ENCODE data around the gene SMYD3. TPM values are rescaled to one million over a fixed set of nuclear protein-coding genes. Genes with fewer than 3 reads are reported as not detected.

Gene SMYD3
- total and polyA plus RNA-seq, 2 donors (not counting 1 experiment from before 2014, with no cell fraction given) = 9.7 to 37.2 TPM

DNA sequence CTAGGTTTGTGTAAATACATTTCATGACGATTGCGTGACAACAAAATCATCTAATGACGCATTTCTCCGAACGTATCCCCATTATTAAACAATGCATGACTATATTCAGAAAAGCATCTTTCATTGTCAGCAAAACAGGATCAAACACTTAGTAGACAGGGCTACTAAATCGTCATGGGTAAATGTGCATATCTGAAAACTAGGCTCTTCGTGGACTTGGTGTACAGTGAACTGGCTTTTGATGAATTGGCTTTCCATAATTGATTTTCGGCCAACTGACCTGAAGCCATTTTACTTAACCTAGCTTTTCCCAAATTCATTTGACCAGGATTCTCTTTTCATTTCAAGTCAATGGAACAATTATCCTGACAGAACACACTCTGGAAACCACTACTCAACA, 665.0 kb downstream of the SMYD3 start:
- H3K9me3 Mint-ChIP-seq (ENCODE audit: insufficient read depth) = no peaks in the 10 kb centered on the region
- DNase-seq (no peak), ATAC-seq (ENCODE audit: low read depth) (no peak)
- no peak overlapping the region for H3K27ac ChIP-seq (ENCODE audit: low read length in 2 of 2)
- intact Hi-C loops (cut with micrococcal nuclease) = no loop called here
- no peaks in the 10 kb centered on the region for H3K27me3 ChIP-seq (replicated peaks in 1 of 4; ENCODE audit: control extremely low read depth in 1 of 4, control insufficient read depth in 3 of 4, insufficient read depth in 4 of 4, low read length in 3 of 4)
- H3K36me3 ChIP-seq (replicated peaks in 1 of 2; ENCODE audit: control extremely low read depth in 1 of 2, control insufficient read depth in 1 of 2, extremely low read depth in 1 of 2, insufficient read depth in 2 of 2, low read length in 1 of 2) = no peaks in the 10 kb centered on the region
- H3K27me3 Mint-ChIP-seq = no peaks in the 10 kb centered on the region
- no peak overlapping the region for H3K4me3 Mint-ChIP-seq
- ChIA-PET POLR2A (no interaction called here), CTCF (no interaction called here)
- H3K27ac Mint-ChIP-seq = no peak overlapping the region
- H3K79me2 ChIP-seq (ENCODE audit: control insufficient read depth, insufficient read depth, low read length) = no peaks in the 10 kb centered on the region
- no peaks in the 10 kb centered on the region for H3K9me3 ChIP-seq (ENCODE audit: control extremely low read depth in 1 of 3, control insufficient read depth in 2 of 3, insufficient read depth in 1 of 3, low read length in 2 of 3)
- TF ChIP-seq EZH2 (IDR thresholded peaks at IDR 0.05; ENCODE audit: borderline replicate concordance, insufficient read depth, low read depth, low read length, poor library complexity, severe bottlenecking) = no peak
- TF ChIP-seq, protein P1, sequence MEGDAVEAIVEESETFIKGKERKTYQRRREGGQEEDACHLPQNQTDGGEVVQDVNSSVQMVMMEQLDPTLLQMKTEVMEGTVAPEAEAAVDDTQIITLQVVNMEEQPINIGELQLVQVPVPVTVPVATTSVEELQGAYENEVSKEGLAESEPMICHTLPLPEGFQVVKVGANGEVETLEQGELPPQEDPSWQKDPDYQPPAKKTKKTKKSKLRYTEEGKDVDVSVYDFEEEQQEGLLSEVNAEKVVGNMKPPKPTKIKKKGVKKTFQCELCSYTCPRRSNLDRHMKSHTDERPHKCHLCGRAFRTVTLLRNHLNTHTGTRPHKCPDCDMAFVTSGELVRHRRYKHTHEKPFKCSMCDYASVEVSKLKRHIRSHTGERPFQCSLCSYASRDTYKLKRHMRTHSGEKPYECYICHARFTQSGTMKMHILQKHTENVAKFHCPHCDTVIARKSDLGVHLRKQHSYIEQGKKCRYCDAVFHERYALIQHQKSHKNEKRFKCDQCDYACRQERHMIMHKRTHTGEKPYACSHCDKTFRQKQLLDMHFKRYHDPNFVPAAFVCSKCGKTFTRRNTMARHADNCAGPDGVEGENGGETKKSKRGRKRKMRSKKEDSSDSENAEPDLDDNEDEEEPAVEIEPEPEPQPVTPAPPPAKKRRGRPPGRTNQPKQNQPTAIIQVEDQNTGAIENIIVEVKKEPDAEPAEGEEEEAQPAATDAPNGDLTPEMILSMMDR (IDR thresholded peaks at IDR 0.05) = no peak
- no peak overlapping the region for H2AFZ ChIP-seq (ENCODE audit: insufficient read depth, low read depth, low read length, poor library complexity, severe bottlenecking)
- no peaks in the 10 kb centered on the region for H3K4me1 Mint-ChIP-seq
- WGBS (ENCODE audit: insufficient coverage) = 100% methylated on average over 3 of the region's 8 CpGs
- no peak overlapping the region for H3K9ac ChIP-seq (ENCODE audit: low read length)
- H3K4me3 ChIP-seq (ENCODE audit: control extremely low read depth in 1 of 5, extremely low read depth in 1 of 5, insufficient read depth in 1 of 5, low read depth in 2 of 5, low read length in 4 of 5) = no peak overlapping the region
- H3K4me1 ChIP-seq (ENCODE audit: control insufficient read depth in 2 of 2, insufficient read depth in 2 of 2, low read length in 2 of 2) = no peaks in the 10 kb centered on the region
- H4K20me1 ChIP-seq (ENCODE audit: control insufficient read depth, insufficient read depth, low read length, poor library complexity, severe bottlenecking) = no peaks in the 10 kb centered on the region
- no peak overlapping the region for H3K4me2 ChIP-seq (replicated peaks; ENCODE audit: low read depth, low read length, poor library complexity, severe bottlenecking)

DNA sequence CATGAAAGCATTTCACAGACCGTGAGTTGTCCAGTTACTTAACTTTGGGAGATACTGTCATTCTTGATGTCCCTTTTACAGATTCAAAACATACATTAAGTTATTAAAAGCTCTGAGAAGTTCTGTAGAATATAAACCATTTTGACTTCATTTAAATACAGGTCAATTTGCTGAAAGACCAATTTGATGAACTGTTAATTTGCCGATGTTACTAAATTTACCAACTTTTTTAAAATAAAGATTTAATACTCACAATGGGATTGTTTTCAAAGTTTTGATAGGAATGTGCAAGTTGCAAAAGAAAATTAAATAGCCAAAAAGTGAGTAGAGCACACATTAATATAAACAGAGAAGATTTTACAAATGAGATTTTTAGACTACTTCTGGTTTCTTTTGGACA, 666.1 kb downstream of the SMYD3 start:
- TF ChIP-seq, protein P1 (IDR thresholded peaks at IDR 0.05) = no peak
- no peak for TF ChIP-seq EZH2 (IDR thresholded peaks at IDR 0.05; ENCODE audit: borderline replicate concordance, insufficient read depth, low read depth, low read length, poor library complexity, severe bottlenecking)
- ChIA-PET CTCF (no interaction called here), POLR2A (no interaction called here)
- no peak overlapping the region for H3K9ac ChIP-seq (ENCODE audit: low read length)
- Mint-ChIP-seq H3K9me3 (ENCODE audit: insufficient read depth) (no peaks in the 10 kb centered on the region), H3K27ac (no peak overlapping the region), H3K27me3 (no peaks in the 10 kb centered on the region), H3K4me1 (no peaks in the 10 kb centered on the region), H3K4me3 (no peak overlapping the region)
- H2AFZ ChIP-seq (ENCODE audit: insufficient read depth, low read depth, low read length, poor library complexity, severe bottlenecking) = no peak overlapping the region
- no peak for ATAC-seq (ENCODE audit: low read depth)
- intact Hi-C loops (cut with micrococcal nuclease) = no loop called here
- H3K36me3 ChIP-seq (replicated peaks in 1 of 2; ENCODE audit: control extremely low read depth in 1 of 2, control insufficient read depth in 1 of 2, extremely low read depth in 1 of 2, insufficient read depth in 2 of 2, low read length in 1 of 2) = peaks cover 0 to under 1% of the 10 kb centered on the region in 2 experiments
- H3K4me3 ChIP-seq (ENCODE audit: control extremely low read depth in 1 of 5, extremely low read depth in 1 of 5, insufficient read depth in 1 of 5, low read depth in 2 of 5, low read length in 4 of 5) = no peak overlapping the region
- no peaks in the 10 kb centered on the region for H3K79me2 ChIP-seq (ENCODE audit: control insufficient read depth, insufficient read depth, low read length)
- no peak for DNase-seq
- no peak overlapping the region for H3K27ac ChIP-seq (ENCODE audit: low read length in 2 of 2)
- no peaks in the 10 kb centered on the region for H3K9me3 ChIP-seq (ENCODE audit: control extremely low read depth in 1 of 3, control insufficient read depth in 2 of 3, insufficient read depth in 1 of 3, low read length in 2 of 3)
- H3K27me3 ChIP-seq (replicated peaks in 1 of 4; ENCODE audit: control extremely low read depth in 1 of 4, control insufficient read depth in 3 of 4, insufficient read depth in 4 of 4, low read length in 3 of 4) = no peaks in the 10 kb centered on the region
- no peak overlapping the region for H3K4me2 ChIP-seq (replicated peaks; ENCODE audit: low read depth, low read length, poor library complexity, severe bottlenecking)
- no peaks in the 10 kb centered on the region for H3K4me1 ChIP-seq (ENCODE audit: control insufficient read depth in 2 of 2, insufficient read depth in 2 of 2, low read length in 2 of 2)
- WGBS (ENCODE audit: insufficient coverage) = no CpG with 5 or more reads among the region's 2 CpGs
- H4K20me1 ChIP-seq (ENCODE audit: control insufficient read depth, insufficient read depth, low read length, poor library complexity, severe bottlenecking) = no peaks in the 10 kb centered on the region
